ENCODE data around the gene GABRR3.

GRCh38 chr3:98014268-98014585 is 20.9 kb downstream of the GABRR3 start:
- TF ChIP-seq, protein P1, sequence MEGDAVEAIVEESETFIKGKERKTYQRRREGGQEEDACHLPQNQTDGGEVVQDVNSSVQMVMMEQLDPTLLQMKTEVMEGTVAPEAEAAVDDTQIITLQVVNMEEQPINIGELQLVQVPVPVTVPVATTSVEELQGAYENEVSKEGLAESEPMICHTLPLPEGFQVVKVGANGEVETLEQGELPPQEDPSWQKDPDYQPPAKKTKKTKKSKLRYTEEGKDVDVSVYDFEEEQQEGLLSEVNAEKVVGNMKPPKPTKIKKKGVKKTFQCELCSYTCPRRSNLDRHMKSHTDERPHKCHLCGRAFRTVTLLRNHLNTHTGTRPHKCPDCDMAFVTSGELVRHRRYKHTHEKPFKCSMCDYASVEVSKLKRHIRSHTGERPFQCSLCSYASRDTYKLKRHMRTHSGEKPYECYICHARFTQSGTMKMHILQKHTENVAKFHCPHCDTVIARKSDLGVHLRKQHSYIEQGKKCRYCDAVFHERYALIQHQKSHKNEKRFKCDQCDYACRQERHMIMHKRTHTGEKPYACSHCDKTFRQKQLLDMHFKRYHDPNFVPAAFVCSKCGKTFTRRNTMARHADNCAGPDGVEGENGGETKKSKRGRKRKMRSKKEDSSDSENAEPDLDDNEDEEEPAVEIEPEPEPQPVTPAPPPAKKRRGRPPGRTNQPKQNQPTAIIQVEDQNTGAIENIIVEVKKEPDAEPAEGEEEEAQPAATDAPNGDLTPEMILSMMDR (IDR thresholded peaks at IDR 0.05), result no peak
- TF ChIP-seq POLR2AphosphoS5 (IDR thresholded peaks at IDR 0.05), result no peak

All from prostate gland (tissue), 2 donors.